T-helper 9 cell (primary cell): ENCODE measurements around the gene KLF15.
A peak's percentile ranks its signal among the peaks of the same experiment; 100 is the strongest.

ENCODE experiments used
- DNase-seq: peaks from one replicate; pipeline ENCODE4 v3.0.0-alpha.2; 2020
- total RNA-seq, 2 donors: gene quantifications; one replicate each; lab custom pipeline; 2026; lab: John Stamatoyannopoulos, UW

KLF15 gene
- total RNA-seq = 0.24 to 0.28 reads per million in 2 donors

DNA sequence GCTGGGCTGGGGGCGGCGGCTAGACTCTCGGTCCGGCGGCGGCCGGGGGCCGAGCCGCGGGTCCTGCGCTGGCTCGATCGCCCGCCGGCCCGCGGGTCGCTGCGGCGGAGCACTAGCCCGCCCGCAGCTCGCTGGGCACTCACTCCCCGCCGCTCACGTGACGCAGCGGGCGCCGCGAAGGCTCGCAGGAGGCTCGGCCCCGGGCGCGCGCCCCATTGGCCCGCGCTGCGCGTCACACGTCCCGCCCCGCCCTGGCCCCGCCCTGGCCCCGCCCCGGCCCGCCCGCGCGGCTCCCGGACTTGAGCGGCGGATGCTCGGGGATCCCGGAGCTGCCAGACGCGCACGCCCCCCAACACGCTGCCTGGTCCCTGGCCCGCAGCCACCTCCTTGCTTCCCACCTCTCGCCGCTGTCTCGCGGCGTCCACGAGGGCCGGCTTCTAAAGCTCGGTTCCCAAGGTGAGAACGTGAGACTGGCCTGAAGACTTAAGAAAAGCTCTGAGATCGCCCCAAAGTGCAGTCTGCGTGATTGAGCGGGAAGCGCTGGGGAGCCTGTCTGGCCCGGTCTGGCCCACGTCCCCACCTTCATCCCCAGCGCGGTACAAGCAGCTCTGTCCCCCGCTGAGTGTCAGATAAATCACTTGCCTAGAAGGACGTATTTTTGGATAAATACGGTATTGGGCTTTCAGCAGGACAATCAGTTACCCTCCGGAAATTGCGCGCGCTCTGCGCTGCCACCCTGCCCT, at the start of gene KLF15:
Gene KLF15 (minus strand): TSS at position 114 of the 743 bp plus-strand sequence. CDS start 4,486 bp downstream, outside the sequence.
- DNase-seq = peak; percentile 63

DNA sequence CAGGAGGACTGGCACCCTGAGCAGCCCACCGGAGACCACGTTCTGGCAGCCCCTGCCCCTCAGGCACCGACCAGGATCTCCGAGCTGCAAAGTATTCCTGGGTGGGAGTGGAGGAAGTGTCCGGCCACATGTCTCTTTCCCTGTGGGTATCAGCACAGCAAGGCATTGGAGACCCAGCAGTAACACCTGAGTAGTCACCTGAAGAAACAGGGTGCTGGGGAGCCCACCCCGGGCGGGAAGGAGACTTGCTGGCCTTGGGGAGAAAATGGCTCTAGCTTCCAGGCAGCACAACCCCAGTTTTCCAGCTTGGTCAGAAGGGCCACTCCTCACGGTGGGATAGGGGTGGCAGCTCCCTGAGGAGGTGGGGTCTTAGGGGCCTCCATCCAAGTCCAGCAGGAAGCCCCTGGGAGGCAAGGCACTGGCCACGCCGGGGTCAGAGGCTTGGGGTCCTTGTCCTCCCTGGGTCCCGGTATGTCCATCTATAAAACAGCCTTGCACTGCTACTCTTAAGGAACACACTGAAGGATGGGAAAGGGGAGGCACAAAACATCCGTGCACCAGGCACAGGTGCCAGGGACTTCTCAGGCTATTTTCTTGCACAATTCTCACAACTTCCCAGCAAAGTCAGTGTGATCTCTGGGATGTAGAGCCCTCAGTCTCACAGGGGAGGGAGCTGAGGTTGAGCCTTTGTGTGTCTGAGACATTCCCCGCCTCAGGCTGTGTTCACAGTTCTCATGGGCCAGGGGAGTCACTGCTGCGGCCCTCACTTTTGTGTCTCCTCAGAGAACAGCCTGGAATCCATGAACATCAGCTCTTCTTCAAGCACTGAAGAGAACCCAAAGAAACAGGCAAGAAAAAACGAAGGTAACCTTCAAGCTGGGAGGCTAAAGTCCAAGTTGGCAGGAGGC, 49.4 kb upstream of the KLF15 start:
- no peak for DNase-seq

GRCh38 chr3:126402666-126403302, 45.6 kb upstream of the KLF15 start:
- DNase-seq = no peak

DNA sequence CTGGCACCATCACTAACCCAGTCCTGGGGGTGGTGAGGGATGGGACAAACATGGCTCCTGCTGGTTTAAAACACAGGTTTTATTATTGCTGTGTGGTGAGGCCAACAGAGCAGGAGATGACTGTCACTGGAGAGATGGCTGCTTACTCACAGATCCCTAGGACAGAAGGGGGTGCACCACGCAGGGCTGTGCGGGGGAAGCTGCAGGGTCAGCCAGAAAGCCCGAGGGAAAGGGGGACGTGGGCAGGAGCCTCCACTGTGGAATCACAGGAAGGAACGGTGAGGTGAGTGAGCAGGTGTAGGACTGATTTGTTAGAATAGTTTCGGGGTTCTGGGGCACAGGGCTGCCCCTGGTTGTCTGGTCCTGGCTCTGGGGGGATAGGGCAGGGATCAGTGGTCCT, 45.0 kb upstream of the KLF15 start:
- no peak for DNase-seq

- DNase-seq = no peak
Measured at GRCh38 chr3:126401611-126402160, 44.5 kb upstream of the KLF15 start.

- no peak for DNase-seq
Measured at GRCh38 chr3:126399756-126400155, 42.5 kb upstream of the KLF15 start.

- no peak for DNase-seq
Measured at GRCh38 chr3:126399351-126399735, 42.1 kb upstream of the KLF15 start.

DNA sequence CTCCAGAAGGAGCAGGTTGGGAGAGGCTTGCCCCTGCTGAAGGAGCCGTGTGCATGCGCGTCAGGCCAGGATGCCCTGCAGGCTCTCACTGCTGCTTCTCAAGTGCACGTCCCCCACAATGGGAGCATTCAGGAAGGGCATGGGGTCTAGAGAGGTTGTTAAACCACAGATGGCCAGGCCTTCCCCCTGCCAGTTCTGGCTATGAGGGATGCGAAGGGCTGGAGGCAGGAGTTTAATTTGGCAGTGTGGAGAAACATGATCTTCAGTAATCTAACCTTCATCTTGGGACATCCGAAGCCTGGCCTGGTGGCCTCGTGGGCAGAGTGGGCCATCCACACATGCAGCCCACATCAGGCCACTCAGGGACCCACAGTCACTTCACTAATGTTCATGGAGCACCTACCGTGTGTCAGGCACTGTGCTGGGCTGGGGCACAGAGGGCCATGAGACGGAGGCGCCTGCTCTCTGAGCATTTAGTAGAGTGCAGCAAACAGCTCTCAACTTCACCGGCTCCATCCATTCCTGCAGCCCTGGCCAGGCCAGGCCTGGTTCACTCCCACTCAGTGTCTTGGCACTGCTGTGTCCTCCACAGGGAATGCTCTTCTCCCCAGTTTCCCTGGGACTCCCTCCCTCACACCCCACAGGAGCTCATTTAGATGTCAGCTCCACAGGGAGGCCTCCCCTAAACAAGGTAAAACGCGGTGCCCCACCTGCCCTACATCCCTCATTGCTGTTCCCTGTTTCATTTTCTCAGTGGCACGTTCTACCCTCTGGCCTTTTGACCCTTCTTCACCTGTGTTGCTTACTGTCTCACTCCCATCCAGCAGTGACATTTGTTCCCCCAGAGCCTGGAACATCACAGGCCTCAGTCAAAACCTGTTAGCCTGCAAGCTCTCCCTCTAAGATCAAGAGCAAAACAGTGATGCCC, 41.5 kb upstream of the KLF15 start:
- DNase-seq = no peak

DNA sequence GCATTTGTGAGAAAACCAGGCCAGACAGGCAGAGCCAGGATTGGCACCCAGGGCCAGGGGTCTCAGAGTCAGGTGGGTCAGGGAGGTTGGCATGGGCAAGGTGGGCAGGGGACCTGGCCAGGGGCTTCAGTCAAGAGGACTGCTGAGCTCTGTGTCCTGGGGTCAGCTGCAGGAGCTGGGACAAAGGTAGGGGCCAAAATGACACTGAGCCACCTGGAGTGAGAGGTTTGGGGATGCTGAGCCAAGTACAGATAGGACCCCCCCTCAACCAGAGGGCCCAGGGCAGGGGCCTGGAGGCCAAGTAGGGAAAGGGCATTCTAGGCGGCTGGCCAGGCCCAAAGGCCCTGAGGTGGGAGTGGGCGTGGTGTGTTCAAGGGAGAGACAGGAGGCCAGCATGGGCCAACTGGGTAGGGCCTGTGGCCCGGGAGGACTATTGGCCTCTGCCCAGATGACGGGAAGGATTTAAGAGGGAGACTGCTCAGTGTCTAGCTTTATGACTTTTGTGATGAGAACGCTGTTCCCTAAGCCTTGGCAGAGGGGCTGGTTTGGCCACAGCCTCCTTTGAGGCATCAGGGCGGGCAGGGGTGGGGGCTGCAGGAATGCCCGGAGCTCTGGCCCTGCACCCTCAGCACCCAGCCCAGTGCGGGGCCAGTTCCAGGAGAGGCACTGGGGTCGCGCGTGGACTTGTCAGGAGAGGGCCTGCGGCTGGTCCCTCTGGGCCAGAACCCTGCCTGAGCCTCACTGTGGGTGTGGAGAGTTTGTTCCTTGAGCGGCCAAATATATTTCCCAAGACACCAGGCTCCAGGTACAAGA, 40.6 kb upstream of the KLF15 start:
- DNase-seq = no peak

DNA sequence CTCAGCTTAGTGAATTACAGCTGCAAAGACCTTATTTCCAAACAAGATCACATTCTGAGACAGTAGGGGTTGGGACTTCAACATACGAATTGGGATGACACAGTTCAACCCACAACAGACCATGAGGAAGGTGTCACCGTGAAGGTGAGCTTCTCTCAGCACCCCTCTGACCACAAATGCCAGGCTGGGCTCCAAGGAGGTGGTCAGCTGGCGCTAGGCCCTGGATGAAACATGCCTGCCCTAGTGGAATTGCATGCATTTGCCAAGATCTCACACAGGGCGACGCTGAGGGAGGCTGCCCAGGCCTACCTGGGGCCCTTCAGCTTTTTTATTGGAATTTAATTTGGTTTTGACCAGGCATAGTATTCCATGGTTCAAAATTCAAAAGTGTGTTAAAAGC, 39.3 kb upstream of the KLF15 start:
- DNase-seq = no peak

DNA sequence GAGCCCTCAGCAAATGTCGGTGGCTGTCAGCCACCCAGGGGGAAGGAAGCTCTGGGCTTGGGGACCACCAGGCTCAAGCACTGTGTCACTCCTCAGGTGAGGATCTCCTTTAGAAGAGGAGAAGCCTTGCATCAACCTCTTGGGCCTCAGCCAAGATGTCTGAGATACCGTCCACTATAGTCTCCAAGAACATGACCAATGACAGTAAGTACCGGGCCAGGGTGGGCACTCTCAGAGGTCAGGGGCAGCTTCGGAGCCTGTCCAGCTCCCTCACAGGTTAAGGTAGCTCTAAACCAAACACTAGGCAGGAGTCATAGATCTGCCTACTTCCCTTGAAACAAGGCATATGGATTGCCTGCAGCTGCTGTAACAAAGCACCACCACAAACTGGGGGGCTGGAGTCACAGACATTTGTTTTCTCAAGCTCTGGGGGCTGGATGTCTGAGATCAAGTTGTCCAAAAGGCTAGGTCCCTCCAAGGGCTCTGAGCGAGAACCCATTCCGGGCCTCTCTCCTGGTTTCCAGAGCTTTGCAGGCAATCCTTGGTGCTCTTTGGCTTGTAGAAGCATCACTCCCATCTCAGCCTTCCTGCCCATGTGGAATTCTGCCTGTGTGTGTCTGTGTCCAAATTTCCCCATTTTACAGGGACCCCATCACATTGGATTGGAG, 38.8 kb upstream of the KLF15 start:
- no peak for DNase-seq

GRCh38 chr3:126394977-126395321, 37.7 kb upstream of the KLF15 start:
- no peak for DNase-seq

DNA sequence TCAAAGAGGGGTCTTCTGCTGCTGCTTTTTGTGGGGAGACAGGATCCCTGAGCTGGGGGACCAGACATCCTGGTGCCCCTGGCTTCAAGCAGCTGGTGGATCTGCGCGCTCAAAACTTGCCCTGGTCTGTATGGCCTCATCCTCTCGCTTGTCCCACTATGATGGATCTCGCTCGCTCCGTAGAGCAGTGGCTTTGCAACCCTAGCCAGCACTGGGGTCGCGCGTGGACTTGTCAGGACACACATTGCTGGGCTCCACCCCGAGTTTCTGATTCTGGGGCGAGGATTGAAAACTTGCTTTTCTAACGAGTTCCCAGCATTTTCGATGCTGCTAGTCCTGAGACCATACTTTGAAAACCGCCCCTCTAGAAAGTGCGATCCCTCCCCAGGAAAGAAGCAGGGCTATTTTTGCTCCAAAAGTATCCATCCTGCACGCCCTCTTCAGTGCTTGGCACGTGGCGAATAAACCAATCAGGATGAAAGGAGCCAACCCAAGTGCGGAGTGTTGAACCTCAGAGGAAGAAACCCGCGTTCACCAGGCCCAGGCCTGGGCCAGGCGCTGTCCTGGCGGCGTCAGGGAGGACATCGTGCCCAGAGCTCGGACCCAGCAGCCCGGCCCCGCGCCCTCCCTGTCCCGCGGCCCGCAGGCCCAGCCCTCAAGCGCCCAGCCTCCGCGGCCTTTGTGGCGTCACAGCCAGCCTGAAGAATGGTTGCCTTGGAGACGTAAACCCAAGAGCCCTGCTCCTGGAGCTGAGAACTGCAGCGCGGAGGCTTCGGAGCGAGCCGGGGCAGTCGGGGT, 37.2 kb upstream of the KLF15 start, which contains the start of gene CFAP100:
Gene CFAP100 (plus strand): TSS at position 731 of the 798 bp plus-strand sequence. CDS start 1,092 bp downstream, outside the sequence.
- no peak for DNase-seq

DNA sequence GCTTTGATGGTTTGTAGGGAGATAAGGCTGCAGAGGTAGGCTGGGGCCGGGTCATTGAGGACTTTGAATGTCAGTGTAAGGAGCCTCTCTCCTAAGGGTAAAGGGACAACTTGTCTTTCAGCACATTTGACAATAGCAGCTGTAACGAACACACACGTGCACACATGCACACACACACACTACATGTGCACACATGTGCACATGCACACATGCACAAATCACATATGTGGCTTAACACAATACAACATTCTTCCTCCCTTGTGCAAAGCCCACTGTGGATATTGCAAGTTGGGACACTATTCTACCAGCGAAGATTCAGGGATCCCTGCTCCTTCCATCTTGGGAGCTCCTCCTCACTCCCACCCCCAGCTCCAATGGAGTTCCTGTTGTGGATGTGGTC, 36.4 kb upstream of the KLF15 start:
- no peak for DNase-seq

DNA sequence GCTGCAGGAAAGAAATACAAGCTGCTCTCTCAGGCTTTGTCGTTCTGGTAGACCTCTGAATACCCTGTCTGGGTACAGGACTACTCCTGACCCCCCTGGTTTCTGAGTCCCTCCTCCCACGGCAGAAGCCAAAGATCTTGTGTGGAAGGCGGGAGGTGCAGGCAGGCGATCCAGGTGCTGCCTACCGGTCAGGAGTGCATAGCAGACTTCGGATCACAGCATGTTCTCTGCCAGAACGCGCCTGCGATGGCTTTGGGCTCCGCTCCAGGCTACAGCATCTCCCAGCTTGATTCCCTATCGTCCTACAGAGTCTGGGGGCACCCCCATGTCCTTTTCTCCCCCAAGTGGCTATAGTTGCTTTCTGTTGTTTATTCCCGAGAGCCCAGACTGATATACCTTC, 35.0 kb upstream of the KLF15 start:
- no peak for DNase-seq

DNA sequence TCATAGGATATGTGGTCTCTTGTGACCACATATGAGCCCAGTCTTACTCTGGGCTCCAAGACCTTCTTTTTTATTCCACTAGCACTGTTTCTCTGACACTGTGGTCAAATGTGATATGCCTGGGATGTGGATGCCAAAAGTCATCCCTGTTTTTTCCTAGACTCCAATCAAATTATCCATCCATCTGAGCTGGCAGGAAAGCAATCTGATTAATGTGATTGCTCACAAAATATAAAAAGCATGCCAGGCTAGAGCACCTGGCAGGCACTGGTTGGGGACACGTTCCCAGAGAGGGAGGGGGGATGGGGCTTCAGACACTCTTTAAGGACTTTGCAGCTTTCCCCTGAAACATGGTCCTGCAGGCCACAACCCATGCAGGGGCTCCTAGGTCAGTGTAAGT, 34.4 kb upstream of the KLF15 start:
- no peak for DNase-seq

DNA sequence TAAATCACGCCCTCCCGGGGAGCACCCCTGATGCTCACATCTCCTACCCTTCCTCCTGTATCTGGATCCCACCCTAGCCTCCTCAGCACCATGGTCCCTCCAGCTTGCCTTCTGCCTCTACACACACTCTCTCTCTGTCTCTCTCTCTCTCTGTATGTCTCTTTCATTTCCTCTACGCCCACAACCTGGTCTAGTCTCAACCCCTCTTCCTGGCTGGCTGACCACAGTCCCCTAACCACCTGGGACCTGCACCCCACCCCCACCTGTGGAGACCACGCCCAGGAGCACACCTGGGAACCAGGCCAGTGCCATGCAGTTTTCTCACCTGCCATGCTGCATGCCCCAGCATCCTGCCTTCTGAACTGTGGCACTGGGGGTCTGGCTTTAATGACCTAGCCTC, 33.5 kb upstream of the KLF15 start:
- no peak for DNase-seq

GRCh38 chr3:126390201-126390600, 33.0 kb upstream of the KLF15 start:
- DNase-seq = no peak

GRCh38 chr3:126389794-126390146, 32.6 kb upstream of the KLF15 start:
- DNase-seq = no peak
